ENCODE results near the gene PROK2. TPM values are rescaled to one million over a fixed set of nuclear protein-coding genes. Genes with fewer than 3 reads are reported as not detected.

The PROK2 gene
- total and polyA plus RNA-seq, 8 donors, result 0.58 to 5.7 (median 1.1) TPM; not detected in 5

- DNase-seq, result no peak
- no peaks in the 10 kb centered on the region for H3K9me3 ChIP-seq
- H3K36me3 ChIP-seq, result no peaks in the 10 kb centered on the region
- H3K4me3 ChIP-seq, result peak overlapping the region; percentile 52 to 85 (median 57)
- H3K27ac ChIP-seq, result peak overlapping the region in 1 of 5 donors; percentile 59
- intact Hi-C loops (cut with DNase I; ENCODE audit: low total_unique reads), result no loop called here
- H3K4me1 ChIP-seq, result peaks cover 6 to 12% (median 8%) of the 10 kb centered on the region in 4 donors
- WGBS, 5 donors, result 17 to 77% (median 27%) methylated on average over 9 to 65 of the region's 65 CpGs
- peaks cover 0 to 37% (median 21%) of the 10 kb centered on the region in 3 donors for H3K27me3 ChIP-seq
- TF ChIP-seq, protein P1, sequence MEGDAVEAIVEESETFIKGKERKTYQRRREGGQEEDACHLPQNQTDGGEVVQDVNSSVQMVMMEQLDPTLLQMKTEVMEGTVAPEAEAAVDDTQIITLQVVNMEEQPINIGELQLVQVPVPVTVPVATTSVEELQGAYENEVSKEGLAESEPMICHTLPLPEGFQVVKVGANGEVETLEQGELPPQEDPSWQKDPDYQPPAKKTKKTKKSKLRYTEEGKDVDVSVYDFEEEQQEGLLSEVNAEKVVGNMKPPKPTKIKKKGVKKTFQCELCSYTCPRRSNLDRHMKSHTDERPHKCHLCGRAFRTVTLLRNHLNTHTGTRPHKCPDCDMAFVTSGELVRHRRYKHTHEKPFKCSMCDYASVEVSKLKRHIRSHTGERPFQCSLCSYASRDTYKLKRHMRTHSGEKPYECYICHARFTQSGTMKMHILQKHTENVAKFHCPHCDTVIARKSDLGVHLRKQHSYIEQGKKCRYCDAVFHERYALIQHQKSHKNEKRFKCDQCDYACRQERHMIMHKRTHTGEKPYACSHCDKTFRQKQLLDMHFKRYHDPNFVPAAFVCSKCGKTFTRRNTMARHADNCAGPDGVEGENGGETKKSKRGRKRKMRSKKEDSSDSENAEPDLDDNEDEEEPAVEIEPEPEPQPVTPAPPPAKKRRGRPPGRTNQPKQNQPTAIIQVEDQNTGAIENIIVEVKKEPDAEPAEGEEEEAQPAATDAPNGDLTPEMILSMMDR (IDR thresholded peaks at IDR 0.05), result no peak
- no peak for TF ChIP-seq EP300 (IDR thresholded peaks at IDR 0.05)
- TF ChIP-seq POLR2AphosphoS5 (IDR thresholded peaks at IDR 0.05), result no peak
- no peak for TF ChIP-seq POLR2A (IDR thresholded peaks at IDR 0.05)
These were observed 30.2 kb downstream of the PROK2 start for GRCh38 chr3:71754610-71755253.

GRCh38 chr3:71753701-71754609 is 31.0 kb downstream of the PROK2 start, which contains the start of gene GPR27:
GPR27 (plus strand) TSS chr3:71753855; CDS start chr3:71754050, 195 bp downstream.
- Histone ChIP-seq H3K4me3 (peak within 1 kb of the TSS; percentile 52 to 85 (median 57)), H3K36me3 (no peaks in the 10 kb centered on the region), H3K27ac (peak within 1 kb of the TSS in 1 of 5 donors; percentile 59), H3K27me3 (peaks cover 0 to 37% (median 21%) of the 10 kb centered on the region in 3 donors), H3K9me3 (no peaks in the 10 kb centered on the region), H3K4me1 (peaks cover 6 to 12% (median 8%) of the 10 kb centered on the region in 4 donors)
- 1 to 2% (median 1%) methylated on average over 42 to 131 of the region's 131 CpGs for WGBS, 5 donors
- peak in 1 of 2 donors; percentile 78 for DNase-seq
- intact Hi-C loops (cut with DNase I; ENCODE audit: low total_unique reads), result no loop called here
- no peak for TF ChIP-seq POLR2AphosphoS5 (IDR thresholded peaks at IDR 0.05)
- TF ChIP-seq POLR2A (IDR thresholded peaks at IDR 0.05), result no peak
- TF ChIP-seq, protein P1 (IDR thresholded peaks at IDR 0.05), result no peak
- TF ChIP-seq EP300 (IDR thresholded peaks at IDR 0.05), result no peak

- peaks cover 0 to 37% (median 21%) of the 10 kb centered on the region in 3 donors for H3K27me3 ChIP-seq
- intact Hi-C loops (cut with DNase I; ENCODE audit: low total_unique reads), result no loop called here
- peak overlapping the region; percentile 52 to 85 (median 57) for H3K4me3 ChIP-seq
- no peak for TF ChIP-seq POLR2A (IDR thresholded peaks at IDR 0.05)
- TF ChIP-seq, protein P1 (IDR thresholded peaks at IDR 0.05), result no peak
- H3K36me3 ChIP-seq, result no peaks in the 10 kb centered on the region
- no peak overlapping the region for H3K27ac ChIP-seq
- no peaks in the 10 kb centered on the region for H3K9me3 ChIP-seq
- no peak for DNase-seq
- H3K4me1 ChIP-seq, result peaks cover 6 to 12% (median 8%) of the 10 kb centered on the region in 4 donors
- 11 to 44% (median 16%) methylated on average over 20 to 68 of the region's 68 CpGs for whole genome bisulfite sequencing, 5 donors
These were observed 31.9 kb downstream of the PROK2 start for GRCh38 chr3:71752831-71753700.

All from stomach (tissue), 9 donors.